ENCODE measurements around the gene KRT6C. TPM values are rescaled to one million over a fixed set of nuclear protein-coding genes. Genes with fewer than 3 reads are reported as not detected.

Gene KRT6C
- polyA plus RNA-seq, 1 of the 3 experiments (the other 2 are of a cell fraction) = not detected

DNA sequence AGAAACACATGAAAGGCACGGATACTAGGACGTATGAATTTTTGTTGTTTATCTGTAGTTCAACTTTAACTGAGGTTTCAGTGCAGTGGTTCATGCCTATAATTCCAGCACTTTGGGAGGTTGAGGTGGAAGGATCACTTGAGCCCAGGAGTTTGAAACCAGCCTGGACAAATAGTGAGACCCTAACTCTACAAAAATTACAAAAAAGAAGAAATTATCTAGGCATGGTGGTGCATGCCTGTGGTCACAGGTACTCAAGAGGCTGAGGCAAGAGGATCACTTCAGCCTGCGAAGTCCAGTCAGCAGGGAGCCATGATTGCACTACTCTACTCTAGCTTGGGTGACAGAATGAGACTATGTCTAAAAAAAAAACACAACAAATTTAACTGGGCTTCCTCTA lies 29.6 kb downstream of the KRT6C start:
- H3K27me3 ChIP-seq (ENCODE audit: insufficient read depth) = peaks cover 27% of the 10 kb centered on the region; the same call in 1 of the 2 replicates
- no peak overlapping the region for H3K9ac ChIP-seq
- no peak overlapping the region for H3K4me2 ChIP-seq
- H3K79me2 ChIP-seq (ENCODE audit: insufficient read depth) = no peaks in the 10 kb centered on the region
- POLR2A ChIA-PET = no interaction called here
- no peaks in the 10 kb centered on the region for H3K9me3 ChIP-seq
- no peaks in the 10 kb centered on the region for H4K20me1 ChIP-seq (ENCODE audit: insufficient read depth)
- peaks cover 0 to 13% of the 10 kb centered on the region in 2 experiments; a peak in 2 of 4 replicates for H3K4me1 ChIP-seq (ENCODE audit: control insufficient read depth in 1 of 2, insufficient read depth in 2 of 2, low read depth in 1 of 2, low read length in 1 of 2)
- peaks cover 23% of the 10 kb centered on the region for H3F3A ChIP-seq (replicated peaks; ENCODE audit: insufficient read depth)
- H3K9me2 ChIP-seq = no peaks in the 10 kb centered on the region
- CTCF ChIA-PET = no interaction called here
- H3K4me3 ChIP-seq (ENCODE audit: low read depth in 2 of 2, low read length in 1 of 2) = no peak overlapping the region
- no peak for DNase-seq
- TF ChIP-seq MEF2A (IDR thresholded peaks at IDR 0.05; ENCODE audit: borderline replicate concordance, low read depth) = no peak
- TF ChIP-seq SMC3 (IDR thresholded peaks at IDR 0.05; ENCODE audit: low read depth, low read length) = no peak
- TF ChIP-seq, protein P1, sequence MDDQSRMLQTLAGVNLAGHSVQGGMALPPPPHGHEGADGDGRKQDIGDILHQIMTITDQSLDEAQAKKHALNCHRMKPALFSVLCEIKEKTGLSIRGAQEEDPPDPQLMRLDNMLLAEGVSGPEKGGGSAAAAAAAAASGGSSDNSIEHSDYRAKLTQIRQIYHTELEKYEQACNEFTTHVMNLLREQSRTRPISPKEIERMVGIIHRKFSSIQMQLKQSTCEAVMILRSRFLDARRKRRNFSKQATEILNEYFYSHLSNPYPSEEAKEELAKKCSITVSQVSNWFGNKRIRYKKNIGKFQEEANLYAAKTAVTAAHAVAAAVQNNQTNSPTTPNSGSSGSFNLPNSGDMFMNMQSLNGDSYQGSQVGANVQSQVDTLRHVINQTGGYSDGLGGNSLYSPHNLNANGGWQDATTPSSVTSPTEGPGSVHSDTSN (IDR thresholded peaks at IDR 0.05) = no peak
- TF ChIP-seq, protein P2, sequence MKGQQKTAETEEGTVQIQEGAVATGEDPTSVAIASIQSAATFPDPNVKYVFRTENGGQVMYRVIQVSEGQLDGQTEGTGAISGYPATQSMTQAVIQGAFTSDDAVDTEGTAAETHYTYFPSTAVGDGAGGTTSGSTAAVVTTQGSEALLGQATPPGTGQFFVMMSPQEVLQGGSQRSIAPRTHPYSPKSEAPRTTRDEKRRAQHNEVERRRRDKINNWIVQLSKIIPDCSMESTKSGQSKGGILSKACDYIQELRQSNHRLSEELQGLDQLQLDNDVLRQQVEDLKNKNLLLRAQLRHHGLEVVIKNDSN (IDR thresholded peaks at IDR 0.05; ENCODE audit: borderline replicate concordance, low read depth) = no peak
- no peak overlapping the region for H3K27ac ChIP-seq (ENCODE audit: low read depth in 2 of 2, low read length in 1 of 2)
- no peak overlapping the region for H2AFZ ChIP-seq (ENCODE audit: low read depth)
- WGBS (ENCODE audit: low lambda C conversion rate) = 47% methylated on average over 3 of the region's 3 CpGs
- no peaks in the 10 kb centered on the region for H3K36me3 ChIP-seq (replicated peaks in 1 of 2; ENCODE audit: control insufficient read depth in 1 of 2, insufficient read depth in 2 of 2, low read length in 1 of 2)

DNA sequence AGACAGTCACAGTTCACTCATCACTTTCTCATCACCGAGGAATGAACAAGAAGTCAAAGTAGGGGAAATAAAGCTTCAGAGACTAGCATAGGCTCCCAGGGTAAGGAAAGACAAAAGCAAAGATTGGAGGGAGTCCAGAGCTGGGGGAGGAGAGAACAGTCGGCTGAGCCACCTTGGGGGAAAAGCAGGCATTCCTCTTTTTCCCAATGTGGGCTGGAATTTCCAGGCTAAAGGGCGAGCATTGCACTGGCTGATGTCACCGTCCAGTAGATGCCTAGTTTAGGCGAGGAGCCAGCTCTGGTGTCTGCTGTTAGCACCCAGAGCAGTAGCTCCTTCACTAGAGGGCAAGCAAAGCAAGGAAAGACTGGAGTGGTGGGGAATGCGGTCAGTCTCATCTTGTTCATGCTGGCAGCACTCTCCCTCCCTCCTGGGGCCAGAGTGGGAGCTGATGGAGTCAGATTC lies 31.0 kb downstream of the KRT6C start:
- Histone ChIP-seq H3K4me2 (peak overlapping the region; percentile 38), H3K27ac (ENCODE audit: low read depth in 2 of 2, low read length in 1 of 2) (peak overlapping the region in 1 of 2 experiments; percentile 72; a peak in 2 of 4 replicates), H4K20me1 (ENCODE audit: insufficient read depth) (no peaks in the 10 kb centered on the region), H3K4me3 (ENCODE audit: low read depth in 2 of 2, low read length in 1 of 2) (no peak overlapping the region), H3K9ac (peak overlapping the region; percentile 2; the same call in 1 of the 2 replicates), H3K9me2 (no peaks in the 10 kb centered on the region), H2AFZ (ENCODE audit: low read depth) (no peak overlapping the region), H3K4me1 (ENCODE audit: control insufficient read depth in 1 of 2, insufficient read depth in 2 of 2, low read depth in 1 of 2, low read length in 1 of 2) (peaks cover 0 to 13% of the 10 kb centered on the region in 2 experiments; a peak in 2 of 4 replicates), H3K79me2 (ENCODE audit: insufficient read depth) (no peaks in the 10 kb centered on the region), H3K27me3 (ENCODE audit: insufficient read depth) (peaks cover 17% of the 10 kb centered on the region; the same call in 1 of the 2 replicates), H3K9me3 (no peaks in the 10 kb centered on the region), H3K36me3 (replicated peaks in 1 of 2; ENCODE audit: control insufficient read depth in 1 of 2, insufficient read depth in 2 of 2, low read length in 1 of 2) (no peaks in the 10 kb centered on the region), H3F3A (replicated peaks; ENCODE audit: insufficient read depth) (peaks cover 23% of the 10 kb centered on the region)
- DNase-seq = no peak
- POLR2A ChIA-PET = no interaction called here
- TF ChIP-seq NFIC (IDR thresholded peaks at IDR 0.05; ENCODE audit: borderline replicate concordance) (0 out of 2 replicates have a peak, but pooled peaks have one; percentile 20), EZH2phosphoT487 (IDR thresholded peaks at IDR 0.05; ENCODE audit: borderline replicate concordance, low read depth) (no peak)
- TF ChIP-seq, protein P3, sequence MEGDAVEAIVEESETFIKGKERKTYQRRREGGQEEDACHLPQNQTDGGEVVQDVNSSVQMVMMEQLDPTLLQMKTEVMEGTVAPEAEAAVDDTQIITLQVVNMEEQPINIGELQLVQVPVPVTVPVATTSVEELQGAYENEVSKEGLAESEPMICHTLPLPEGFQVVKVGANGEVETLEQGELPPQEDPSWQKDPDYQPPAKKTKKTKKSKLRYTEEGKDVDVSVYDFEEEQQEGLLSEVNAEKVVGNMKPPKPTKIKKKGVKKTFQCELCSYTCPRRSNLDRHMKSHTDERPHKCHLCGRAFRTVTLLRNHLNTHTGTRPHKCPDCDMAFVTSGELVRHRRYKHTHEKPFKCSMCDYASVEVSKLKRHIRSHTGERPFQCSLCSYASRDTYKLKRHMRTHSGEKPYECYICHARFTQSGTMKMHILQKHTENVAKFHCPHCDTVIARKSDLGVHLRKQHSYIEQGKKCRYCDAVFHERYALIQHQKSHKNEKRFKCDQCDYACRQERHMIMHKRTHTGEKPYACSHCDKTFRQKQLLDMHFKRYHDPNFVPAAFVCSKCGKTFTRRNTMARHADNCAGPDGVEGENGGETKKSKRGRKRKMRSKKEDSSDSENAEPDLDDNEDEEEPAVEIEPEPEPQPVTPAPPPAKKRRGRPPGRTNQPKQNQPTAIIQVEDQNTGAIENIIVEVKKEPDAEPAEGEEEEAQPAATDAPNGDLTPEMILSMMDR (IDR thresholded peaks at IDR 0.05) = peak; percentile 21
- CTCF ChIA-PET = no interaction called here
- 22% methylated on average over 6 of the region's 6 CpGs for WGBS (ENCODE audit: low lambda C conversion rate)
